HG03045 (cell line): ENCODE results near the gene MUC4.
"Not testable (repeated sequence)": the region's sequence is repeated elsewhere in the genome, so short reads cannot be mapped to it uniquely, and the experiment has no call there.

Source experiments
- ATAC-seq: cut with Tn5 transposase; IDR thresholded peaks from one replicate; pipeline ENCODE4 v1.9.1; 2021; ENCODE audit warnings: mild to moderate bottlenecking, moderate library complexity; ENCODE audit not compliant: unreplicated experiment

Gene MUC4

GRCh38 chr3:195815169-195815771 lies 3.5 kb upstream of the MUC4 start:
- ATAC-seq: no peak

- ATAC-seq: no peak
Observed at GRCh38 chr3:195813916-195814640, 2.3 kb upstream of the MUC4 start.

GRCh38 chr3:195812366-195812765 lies 637 bp upstream of the MUC4 start:
- no peak for ATAC-seq

GRCh38 chr3:195810455-195810845 lies 1.3 kb downstream of the MUC4 start:
- no peak for ATAC-seq

GRCh38 chr3:195809796-195810454 lies 1.8 kb downstream of the MUC4 start:
- no peak for ATAC-seq

GRCh38 chr3:195809291-195809785 lies 2.4 kb downstream of the MUC4 start:
- no peak for ATAC-seq

GRCh38 chr3:195808741-195809290 lies 2.9 kb downstream of the MUC4 start:
- ATAC-seq: no peak

GRCh38 chr3:195807681-195808121 lies 4.0 kb downstream of the MUC4 start:
- no peak for ATAC-seq

GRCh38 chr3:195806916-195807231 lies 4.9 kb downstream of the MUC4 start:
- ATAC-seq: no peak

- ATAC-seq: no peak
Observed at GRCh38 chr3:195806211-195806915, 5.4 kb downstream of the MUC4 start.

- ATAC-seq: not testable (repeated sequence)
Observed at GRCh38 chr3:195805588-195805987, 6.1 kb downstream of the MUC4 start.

- no peak for ATAC-seq
Observed at GRCh38 chr3:195805181-195805580, 6.5 kb downstream of the MUC4 start.

GRCh38 chr3:195803289-195803908 lies 8.3 kb downstream of the MUC4 start:
- ATAC-seq: no peak

- no peak for ATAC-seq
Observed at GRCh38 chr3:195802795-195803194, 8.9 kb downstream of the MUC4 start.

- no peak for ATAC-seq
Observed at GRCh38 chr3:195802261-195802701, 9.4 kb downstream of the MUC4 start.

GRCh38 chr3:195801251-195802183 lies 10.2 kb downstream of the MUC4 start:
- no peak for ATAC-seq

- no peak for ATAC-seq
Observed at GRCh38 chr3:195800240-195800639, 11.5 kb downstream of the MUC4 start.

GRCh38 chr3:195796795-195797194 lies 14.9 kb downstream of the MUC4 start:
- no peak for ATAC-seq

GRCh38 chr3:195794708-195795107 lies 17.0 kb downstream of the MUC4 start:
- no peak for ATAC-seq

- ATAC-seq: not testable (repeated sequence)
Observed at GRCh38 chr3:195792621-195793020, 19.1 kb downstream of the MUC4 start.
